ENCODE results near the gene CMAS.
"Not testable (repeated sequence)": the region's sequence is repeated elsewhere in the genome, so short reads cannot be mapped to it uniquely, and the experiment has no call there.

Gene CMAS

GRCh38 chr12:22046090-22046967 lies at the start of gene CMAS:
CMAS (plus strand) TSS chr12:22046218; CDS start chr12:22046304, 86 bp downstream.
- Mint-ChIP-seq H3K4me3 (peak within 1 kb of the TSS; percentile 89), H3K36me3 (no peaks in the 10 kb centered on the region), H3K27me3 (peaks cover under 1% of the 10 kb centered on the region), H3K9me3 (no peaks in the 10 kb centered on the region), H3K27ac (peak within 1 kb of the TSS; percentile 76), H3K4me1 (peaks cover 16% of the 10 kb centered on the region)
- peak; percentile 95 for ATAC-seq

- Mint-ChIP-seq H3K27me3 (no peaks in the 10 kb centered on the region), H3K27ac (no peak overlapping the region), H3K9me3 (no peaks in the 10 kb centered on the region), H3K4me3 (no peak overlapping the region), H3K36me3 (no peaks in the 10 kb centered on the region), H3K4me1 (no peaks in the 10 kb centered on the region)
- no peak for ATAC-seq
Measured at GRCh38 chr12:21998295-21998694, 47.7 kb upstream of the CMAS start.

GRCh38 chr12:21998782-21999181 lies 47.2 kb upstream of the CMAS start:
- no peak overlapping the region for H3K27ac Mint-ChIP-seq
- no peaks in the 10 kb centered on the region for H3K27me3 Mint-ChIP-seq
- H3K4me1 Mint-ChIP-seq, result no peaks in the 10 kb centered on the region
- no peak overlapping the region for H3K4me3 Mint-ChIP-seq
- H3K9me3 Mint-ChIP-seq, result no peaks in the 10 kb centered on the region
- ATAC-seq, result no peak
- H3K36me3 Mint-ChIP-seq, result no peaks in the 10 kb centered on the region

- Mint-ChIP-seq H3K27ac (no peak overlapping the region), H3K4me1 (no peaks in the 10 kb centered on the region), H3K4me3 (no peak overlapping the region), H3K27me3 (peaks cover 7% of the 10 kb centered on the region), H3K36me3 (no peaks in the 10 kb centered on the region), H3K9me3 (no peaks in the 10 kb centered on the region)
- ATAC-seq, result peak; percentile 31
Measured at GRCh38 chr12:22002430-22002829, 43.6 kb upstream of the CMAS start.

- H3K4me1 Mint-ChIP-seq, H3K27ac Mint-ChIP-seq, H3K9me3 Mint-ChIP-seq, H3K36me3 Mint-ChIP-seq, ATAC-seq, H3K4me3 Mint-ChIP-seq: not testable (repeated sequence)
- peaks cover 11% of the 10 kb centered on the region for H3K27me3 Mint-ChIP-seq
Measured at GRCh38 chr12:22007794-22008193, 38.2 kb upstream of the CMAS start.

GRCh38 chr12:22008196-22008595 lies 37.8 kb upstream of the CMAS start:
- H3K36me3 Mint-ChIP-seq, result no peaks in the 10 kb centered on the region
- no peak overlapping the region for H3K4me3 Mint-ChIP-seq
- peaks cover 11% of the 10 kb centered on the region for H3K27me3 Mint-ChIP-seq
- ATAC-seq, result no peak
- H3K4me1 Mint-ChIP-seq, result no peaks in the 10 kb centered on the region
- no peak overlapping the region for H3K27ac Mint-ChIP-seq
- peaks cover 4% of the 10 kb centered on the region for H3K9me3 Mint-ChIP-seq

GRCh38 chr12:22014041-22014782 lies 31.8 kb upstream of the CMAS start:
- Mint-ChIP-seq H3K27ac (no peak overlapping the region), H3K9me3 (peaks cover 4% of the 10 kb centered on the region), H3K36me3 (no peaks in the 10 kb centered on the region), H3K4me1 (no peaks in the 10 kb centered on the region), H3K4me3 (no peak overlapping the region), H3K27me3 (no peaks in the 10 kb centered on the region)
- no peak for ATAC-seq

- Mint-ChIP-seq H3K27ac (no peak overlapping the region), H3K36me3 (no peaks in the 10 kb centered on the region), H3K4me3 (no peak overlapping the region), H3K27me3 (no peaks in the 10 kb centered on the region), H3K4me1 (no peaks in the 10 kb centered on the region), H3K9me3 (peaks cover 4% of the 10 kb centered on the region)
- ATAC-seq, result no peak
Measured at GRCh38 chr12:22014783-22015144, 31.3 kb upstream of the CMAS start.

GRCh38 chr12:22016982-22017381 lies 29.0 kb upstream of the CMAS start:
- H3K27ac Mint-ChIP-seq, result no peak overlapping the region
- no peak overlapping the region for H3K4me3 Mint-ChIP-seq
- no peak for ATAC-seq
- no peaks in the 10 kb centered on the region for H3K9me3 Mint-ChIP-seq
- H3K27me3 Mint-ChIP-seq, result no peaks in the 10 kb centered on the region
- no peaks in the 10 kb centered on the region for H3K4me1 Mint-ChIP-seq
- no peaks in the 10 kb centered on the region for H3K36me3 Mint-ChIP-seq

GRCh38 chr12:22018860-22019259 lies 27.2 kb upstream of the CMAS start:
- ATAC-seq, result no peak
- H3K36me3 Mint-ChIP-seq, result no peaks in the 10 kb centered on the region
- H3K9me3 Mint-ChIP-seq, result peaks cover 6% of the 10 kb centered on the region
- H3K27ac Mint-ChIP-seq, result no peak overlapping the region
- H3K4me1 Mint-ChIP-seq, result no peaks in the 10 kb centered on the region
- H3K4me3 Mint-ChIP-seq, result no peak overlapping the region
- peaks cover 7% of the 10 kb centered on the region for H3K27me3 Mint-ChIP-seq

- not testable (repeated sequence) for H3K36me3 Mint-ChIP-seq, H3K27ac Mint-ChIP-seq, H3K4me3 Mint-ChIP-seq, H3K4me1 Mint-ChIP-seq, H3K9me3 Mint-ChIP-seq, ATAC-seq
- peaks cover 25% of the 10 kb centered on the region for H3K27me3 Mint-ChIP-seq
Measured at GRCh38 chr12:22023489-22023888, 22.5 kb upstream of the CMAS start.

GRCh38 chr12:22029491-22029890 lies 16.5 kb upstream of the CMAS start:
- peaks cover 11% of the 10 kb centered on the region for H3K27me3 Mint-ChIP-seq
- H3K27ac Mint-ChIP-seq, result no peak overlapping the region
- no peaks in the 10 kb centered on the region for H3K36me3 Mint-ChIP-seq
- ATAC-seq, result no peak
- H3K4me1 Mint-ChIP-seq, result peaks cover 3% of the 10 kb centered on the region
- H3K9me3 Mint-ChIP-seq, result no peaks in the 10 kb centered on the region
- no peak overlapping the region for H3K4me3 Mint-ChIP-seq

GRCh38 chr12:22029991-22030390 lies 16.0 kb upstream of the CMAS start:
- Mint-ChIP-seq H3K36me3 (no peaks in the 10 kb centered on the region), H3K4me3 (no peak overlapping the region), H3K4me1 (peaks cover 6% of the 10 kb centered on the region), H3K27me3 (peaks cover 11% of the 10 kb centered on the region), H3K9me3 (no peaks in the 10 kb centered on the region), H3K27ac (no peak overlapping the region)
- no peak for ATAC-seq

GRCh38 chr12:22032732-22033131 lies 13.3 kb upstream of the CMAS start:
- Mint-ChIP-seq H3K27ac (no peak overlapping the region), H3K9me3 (no peaks in the 10 kb centered on the region), H3K36me3 (no peaks in the 10 kb centered on the region), H3K4me3 (no peak overlapping the region), H3K4me1 (peaks cover 6% of the 10 kb centered on the region), H3K27me3 (peaks cover 3% of the 10 kb centered on the region)
- ATAC-seq, result no peak

- ATAC-seq, result no peak
- no peak overlapping the region for H3K4me3 Mint-ChIP-seq
- H3K36me3 Mint-ChIP-seq, result no peaks in the 10 kb centered on the region
- no peak overlapping the region for H3K27ac Mint-ChIP-seq
- no peaks in the 10 kb centered on the region for H3K9me3 Mint-ChIP-seq
- peaks cover 4% of the 10 kb centered on the region for H3K27me3 Mint-ChIP-seq
- H3K4me1 Mint-ChIP-seq, result peaks cover 6% of the 10 kb centered on the region
Measured at GRCh38 chr12:22034709-22035506, 11.1 kb upstream of the CMAS start.
